Measurements from ENCODE around the gene APOD. TPM values are rescaled to one million over a fixed set of nuclear protein-coding genes. Genes with fewer than 3 reads are reported as not detected.

The APOD gene
- total and polyA plus RNA-seq, 4 donors, result 6.4 to 596 (median 159) TPM

DNA sequence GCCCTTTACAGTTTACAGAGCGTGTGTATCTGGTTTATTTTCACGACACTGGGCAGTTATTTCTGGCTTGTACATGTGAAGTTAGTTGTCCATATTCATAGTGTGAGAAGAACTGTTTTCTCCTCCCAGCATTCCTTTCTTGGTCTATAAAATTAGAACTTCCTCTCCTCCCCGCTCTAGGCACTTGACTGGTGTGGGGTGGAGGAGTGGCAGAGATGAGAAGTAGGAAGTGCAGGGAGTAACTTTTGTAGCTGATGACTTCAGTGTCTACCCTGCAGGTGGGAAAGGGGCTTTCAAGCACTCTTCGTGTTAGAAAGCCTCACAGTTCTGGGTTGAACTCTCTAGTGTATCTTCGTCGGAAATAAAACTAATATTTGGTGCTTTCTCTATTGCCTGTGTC, 13.4 kb downstream of the APOD start:
- WGBS, 2 donors, result 79 to 81% methylated on average over 6 of the region's 6 CpGs
- no peaks in the 10 kb centered on the region for H3K4me1 ChIP-seq (ENCODE audit: control insufficient read depth in 1 of 2, insufficient read depth in 2 of 2, low read length in 2 of 2)
- H3K27me3 ChIP-seq (ENCODE audit: control insufficient read depth in 1 of 2, insufficient read depth in 2 of 2, low read length in 1 of 2), result peaks cover 0 to 2% of the 10 kb centered on the region in 2 donors
- H3K36me3 ChIP-seq (ENCODE audit: control insufficient read depth in 1 of 2, insufficient read depth in 2 of 2, low read length in 1 of 2), result no peaks in the 10 kb centered on the region
- H3K9me3 ChIP-seq (ENCODE audit: control insufficient read depth, low read length), result no peaks in the 10 kb centered on the region
- ATAC-seq (ENCODE audit: low FRiP score) (no peak), DNase-seq (no peak)
- no peak overlapping the region for H3K4me3 ChIP-seq (ENCODE audit: low read length in 2 of 2)
- intact Hi-C loops (cut with DNase I), result no loop called here
- H3K27ac ChIP-seq (ENCODE audit: low read depth in 1 of 2, low read length in 2 of 2), result no peak overlapping the region

DNA sequence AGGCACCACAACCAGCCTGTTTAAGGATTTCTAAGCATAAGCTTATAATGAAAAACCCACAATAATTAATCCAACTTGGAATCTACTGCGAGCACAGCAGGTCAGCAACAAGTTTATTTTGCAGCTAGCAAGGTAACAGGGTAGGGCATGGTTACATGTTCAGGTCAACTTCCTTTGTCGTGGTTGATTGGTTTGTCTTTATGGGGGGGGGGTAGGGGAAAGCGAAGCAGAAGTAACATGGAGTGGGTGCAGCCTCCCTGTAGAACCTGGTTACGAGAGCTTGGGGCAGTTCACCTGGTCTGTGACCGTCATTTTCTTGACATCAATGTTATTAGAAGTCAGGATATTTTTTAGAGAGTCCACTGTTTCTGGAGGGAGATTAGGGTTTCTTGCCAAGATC, 15.1 kb downstream of the APOD start:
- no peaks in the 10 kb centered on the region for H3K9me3 ChIP-seq (ENCODE audit: control insufficient read depth, low read length)
- 85 to 89% methylated on average over 5 of the region's 5 CpGs for WGBS, 2 donors
- no peaks in the 10 kb centered on the region for H3K4me1 ChIP-seq (ENCODE audit: control insufficient read depth in 1 of 2, insufficient read depth in 2 of 2, low read length in 2 of 2)
- H3K27me3 ChIP-seq (ENCODE audit: control insufficient read depth in 1 of 2, insufficient read depth in 2 of 2, low read length in 1 of 2), result peaks cover 0 to 2% of the 10 kb centered on the region in 2 donors
- no peak for ATAC-seq (ENCODE audit: low FRiP score)
- H3K27ac ChIP-seq (ENCODE audit: low read depth in 1 of 2, low read length in 2 of 2), result no peak overlapping the region
- DNase-seq, result no peak
- intact Hi-C loops (cut with DNase I), result no loop called here
- no peaks in the 10 kb centered on the region for H3K36me3 ChIP-seq (ENCODE audit: control insufficient read depth in 1 of 2, insufficient read depth in 2 of 2, low read length in 1 of 2)
- no peak overlapping the region for H3K4me3 ChIP-seq (ENCODE audit: low read length in 2 of 2)

DNA sequence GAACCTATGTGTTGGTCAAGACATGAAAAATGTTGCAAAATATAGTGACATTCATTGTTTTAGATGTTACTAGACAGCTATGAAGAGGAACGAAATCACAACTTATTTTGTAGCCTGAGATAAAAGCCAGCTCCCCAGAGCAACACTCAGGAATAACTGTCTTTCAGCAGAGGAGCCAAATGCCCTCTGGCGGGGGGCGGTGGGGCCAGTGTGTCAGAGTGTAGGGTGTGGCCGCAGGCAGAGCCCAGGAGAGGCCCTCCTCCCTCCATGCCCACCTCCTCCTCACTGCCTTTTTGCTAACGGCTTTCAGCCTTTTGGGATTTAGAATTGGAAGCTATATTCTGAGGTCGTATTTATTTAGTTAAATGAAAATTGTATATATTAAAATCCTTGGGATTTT, 16.9 kb downstream of the APOD start:
- Histone ChIP-seq H3K27ac (ENCODE audit: low read depth in 1 of 2, low read length in 2 of 2) (no peak overlapping the region), H3K4me1 (ENCODE audit: control insufficient read depth in 1 of 2, insufficient read depth in 2 of 2, low read length in 2 of 2) (no peaks in the 10 kb centered on the region), H3K36me3 (ENCODE audit: control insufficient read depth in 1 of 2, insufficient read depth in 2 of 2, low read length in 1 of 2) (no peaks in the 10 kb centered on the region), H3K9me3 (ENCODE audit: control insufficient read depth, low read length) (no peaks in the 10 kb centered on the region), H3K27me3 (ENCODE audit: control insufficient read depth in 1 of 2, insufficient read depth in 2 of 2, low read length in 1 of 2) (peaks cover 0 to 2% of the 10 kb centered on the region in 2 donors), H3K4me3 (ENCODE audit: low read length in 2 of 2) (no peak overlapping the region)
- DNase-seq, result no peak
- intact Hi-C loops (cut with DNase I), result no loop called here
- ATAC-seq (ENCODE audit: low FRiP score), result no peak
- WGBS, 2 donors, result 80 to 84% methylated on average over 6 of the region's 6 CpGs

DNA sequence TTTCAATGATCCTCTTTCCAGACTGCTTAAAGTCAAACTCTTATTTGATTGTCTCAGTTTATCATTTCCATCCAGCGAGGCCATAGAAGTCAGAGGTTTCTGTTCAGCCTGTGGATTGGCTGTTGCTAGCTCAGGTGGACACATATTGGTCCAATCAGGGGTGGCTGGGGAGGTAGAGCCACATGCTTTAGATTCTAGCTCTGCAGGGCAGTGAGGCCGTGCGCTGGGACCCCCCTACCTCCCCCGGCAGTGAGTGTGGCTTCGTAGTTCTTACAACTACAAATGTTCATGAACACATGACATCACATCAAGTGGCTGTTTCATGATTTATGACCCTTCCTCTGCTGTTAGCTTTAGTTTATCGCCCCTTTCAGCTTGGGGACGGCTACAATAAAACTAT, 18.0 kb downstream of the APOD start:
- no peak for DNase-seq
- Histone ChIP-seq H3K27me3 (ENCODE audit: control insufficient read depth in 1 of 2, insufficient read depth in 2 of 2, low read length in 1 of 2) (peaks cover 0 to 2% of the 10 kb centered on the region in 2 donors), H3K4me3 (ENCODE audit: low read length in 2 of 2) (no peak overlapping the region), H3K27ac (ENCODE audit: low read depth in 1 of 2, low read length in 2 of 2) (no peak overlapping the region), H3K9me3 (ENCODE audit: control insufficient read depth, low read length) (no peaks in the 10 kb centered on the region), H3K36me3 (ENCODE audit: control insufficient read depth in 1 of 2, insufficient read depth in 2 of 2, low read length in 1 of 2) (no peaks in the 10 kb centered on the region), H3K4me1 (ENCODE audit: control insufficient read depth in 1 of 2, insufficient read depth in 2 of 2, low read length in 2 of 2) (no peaks in the 10 kb centered on the region)
- 17% methylated on average over 7 of the region's 7 CpGs for WGBS, 2 donors
- ATAC-seq (ENCODE audit: low FRiP score), result no peak
- intact Hi-C loops (cut with DNase I), result no loop called here

DNA sequence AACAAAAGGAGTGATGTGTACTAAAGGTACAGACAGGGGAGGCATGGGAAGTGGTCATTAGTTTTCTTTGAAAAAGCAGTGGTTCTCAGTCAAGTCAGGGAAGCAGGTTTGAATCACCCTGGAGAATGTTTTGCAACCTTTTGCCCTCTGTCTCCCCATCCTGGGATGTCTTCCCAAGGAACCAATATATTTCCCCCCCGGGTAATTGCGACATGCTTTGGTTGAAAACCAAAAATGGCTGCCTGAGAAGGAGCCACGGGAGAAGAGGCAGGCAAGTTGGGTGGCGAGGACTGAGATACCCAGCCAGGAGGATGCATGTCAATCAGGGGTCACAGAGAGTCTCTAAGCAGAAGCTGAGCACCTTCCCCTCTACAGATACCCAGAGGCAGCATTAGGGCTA, 20.4 kb downstream of the APOD start:
- Histone ChIP-seq H3K36me3 (ENCODE audit: control insufficient read depth in 1 of 2, insufficient read depth in 2 of 2, low read length in 1 of 2) (no peaks in the 10 kb centered on the region), H3K9me3 (ENCODE audit: control insufficient read depth, low read length) (no peaks in the 10 kb centered on the region), H3K27me3 (ENCODE audit: control insufficient read depth in 1 of 2, insufficient read depth in 2 of 2, low read length in 1 of 2) (peaks cover 0 to 2% of the 10 kb centered on the region in 2 donors), H3K4me1 (ENCODE audit: control insufficient read depth in 1 of 2, insufficient read depth in 2 of 2, low read length in 2 of 2) (no peaks in the 10 kb centered on the region), H3K27ac (ENCODE audit: low read depth in 1 of 2, low read length in 2 of 2) (no peak overlapping the region), H3K4me3 (ENCODE audit: low read length in 2 of 2) (no peak overlapping the region)
- 87 to 91% methylated on average over 4 of the region's 4 CpGs for WGBS, 2 donors
- no peak for DNase-seq
- intact Hi-C loops (cut with DNase I), result no loop called here
- no peak for ATAC-seq (ENCODE audit: low FRiP score)

DNA sequence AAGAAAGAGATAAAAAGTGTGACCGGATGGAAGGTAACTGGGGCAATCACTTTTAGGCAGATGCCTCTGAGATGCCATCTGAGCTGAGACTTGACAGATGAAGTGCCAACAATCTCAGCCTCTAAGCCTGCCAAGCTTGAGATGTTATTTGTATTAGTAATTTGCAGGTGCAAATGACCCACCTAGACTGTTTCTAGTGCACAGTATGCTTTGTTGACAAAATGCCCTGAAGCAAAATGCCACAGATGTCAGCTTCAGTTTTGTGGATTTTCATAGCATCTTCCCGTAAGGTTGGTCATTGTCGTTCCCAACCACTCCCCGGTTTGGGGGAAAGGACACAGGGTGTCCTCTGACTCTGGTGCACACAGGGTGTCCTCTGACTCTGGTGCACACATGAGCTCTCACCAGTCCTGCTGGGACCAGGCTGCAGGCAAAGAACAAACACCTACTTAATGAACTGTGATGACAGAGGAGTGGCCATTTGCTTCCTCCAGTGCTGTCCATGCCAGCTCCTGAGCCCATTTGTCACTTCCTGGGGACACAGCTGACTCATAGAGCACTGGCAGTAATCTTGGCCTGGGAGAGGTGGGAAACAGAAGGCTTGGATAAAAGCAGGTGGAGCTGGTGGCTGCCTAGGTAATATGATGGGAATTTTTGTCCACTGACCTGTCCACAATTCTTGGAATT, 23.9 kb downstream of the APOD start:
- DNase-seq (no peak), ATAC-seq (ENCODE audit: low FRiP score) (no peak)
- H3K36me3 ChIP-seq (ENCODE audit: control insufficient read depth in 1 of 2, insufficient read depth in 2 of 2, low read length in 1 of 2), result no peaks in the 10 kb centered on the region
- intact Hi-C loops (cut with DNase I), result no loop called here
- H3K4me3 ChIP-seq (ENCODE audit: low read length in 2 of 2), result no peak overlapping the region
- H3K27me3 ChIP-seq (ENCODE audit: control insufficient read depth in 1 of 2, insufficient read depth in 2 of 2, low read length in 1 of 2), result no peaks in the 10 kb centered on the region
- H3K27ac ChIP-seq (ENCODE audit: low read depth in 1 of 2, low read length in 2 of 2), result no peak overlapping the region
- 90 to 92% methylated on average over 4 of the region's 4 CpGs for WGBS, 2 donors
- no peaks in the 10 kb centered on the region for H3K9me3 ChIP-seq (ENCODE audit: control insufficient read depth, low read length)
- no peaks in the 10 kb centered on the region for H3K4me1 ChIP-seq (ENCODE audit: control insufficient read depth in 1 of 2, insufficient read depth in 2 of 2, low read length in 2 of 2)

DNA sequence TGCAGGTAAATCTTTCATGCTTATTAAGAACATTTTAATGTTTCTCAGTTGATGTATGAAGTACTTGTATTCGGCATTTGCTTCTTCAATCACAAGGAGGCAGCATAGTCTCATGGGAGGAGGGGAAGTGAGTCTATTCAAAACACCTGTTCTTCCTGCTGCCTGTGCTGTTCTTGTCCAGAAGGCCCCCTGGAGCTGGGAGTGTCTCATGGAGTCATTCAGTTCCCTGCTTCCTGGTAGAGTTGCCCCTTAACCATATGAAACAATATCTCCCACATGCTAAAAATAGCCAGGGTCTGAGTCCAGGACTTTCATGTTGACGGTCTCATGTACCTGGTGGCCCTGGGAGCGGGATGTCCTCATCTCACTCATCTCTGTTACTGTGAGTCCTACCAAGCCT, 25.1 kb downstream of the APOD start:
- H3K36me3 ChIP-seq (ENCODE audit: control insufficient read depth in 1 of 2, insufficient read depth in 2 of 2, low read length in 1 of 2), result no peaks in the 10 kb centered on the region
- 62 to 66% methylated on average over 3 of the region's 3 CpGs for WGBS, 2 donors
- no peaks in the 10 kb centered on the region for H3K4me1 ChIP-seq (ENCODE audit: control insufficient read depth in 1 of 2, insufficient read depth in 2 of 2, low read length in 2 of 2)
- ATAC-seq (ENCODE audit: low FRiP score), result peak; percentile 19
- no peaks in the 10 kb centered on the region for H3K27me3 ChIP-seq (ENCODE audit: control insufficient read depth in 1 of 2, insufficient read depth in 2 of 2, low read length in 1 of 2)
- no peaks in the 10 kb centered on the region for H3K9me3 ChIP-seq (ENCODE audit: control insufficient read depth, low read length)
- DNase-seq, result no peak
- H3K27ac ChIP-seq (ENCODE audit: low read depth in 1 of 2, low read length in 2 of 2), result no peak overlapping the region
- intact Hi-C loops (cut with DNase I), result no loop called here
- H3K4me3 ChIP-seq (ENCODE audit: low read length in 2 of 2), result no peak overlapping the region

DNA sequence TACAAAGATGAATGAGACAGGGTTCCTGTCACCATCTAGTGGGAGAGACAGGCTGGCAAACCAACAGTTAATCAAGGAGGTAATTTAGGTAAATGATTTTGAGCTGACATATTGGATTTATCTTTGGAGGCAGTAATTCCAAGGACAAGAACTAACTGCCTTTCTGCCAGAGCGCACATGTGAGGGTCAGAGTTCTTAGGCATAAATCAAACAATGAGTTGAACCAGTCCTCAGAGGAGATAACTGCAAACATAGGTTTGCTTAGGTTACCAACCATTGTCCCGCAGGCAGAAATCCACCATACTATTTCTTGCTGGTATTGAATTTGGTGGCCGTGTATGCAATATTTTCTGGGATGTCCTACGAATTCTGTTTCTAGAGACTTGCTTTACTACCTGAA, 26.4 kb downstream of the APOD start:
- DNase-seq (no peak), ATAC-seq (ENCODE audit: low FRiP score) (no peak)
- WGBS, 2 donors, result 81% methylated on average over 4 of the region's 4 CpGs
- Histone ChIP-seq H3K27ac (ENCODE audit: low read depth in 1 of 2, low read length in 2 of 2) (no peak overlapping the region), H3K4me1 (ENCODE audit: control insufficient read depth in 1 of 2, insufficient read depth in 2 of 2, low read length in 2 of 2) (no peaks in the 10 kb centered on the region), H3K9me3 (ENCODE audit: control insufficient read depth, low read length) (no peaks in the 10 kb centered on the region), H3K36me3 (ENCODE audit: control insufficient read depth in 1 of 2, insufficient read depth in 2 of 2, low read length in 1 of 2) (no peaks in the 10 kb centered on the region), H3K27me3 (ENCODE audit: control insufficient read depth in 1 of 2, insufficient read depth in 2 of 2, low read length in 1 of 2) (no peaks in the 10 kb centered on the region), H3K4me3 (ENCODE audit: low read length in 2 of 2) (no peak overlapping the region)
- intact Hi-C loops (cut with DNase I), result no loop called here

DNA sequence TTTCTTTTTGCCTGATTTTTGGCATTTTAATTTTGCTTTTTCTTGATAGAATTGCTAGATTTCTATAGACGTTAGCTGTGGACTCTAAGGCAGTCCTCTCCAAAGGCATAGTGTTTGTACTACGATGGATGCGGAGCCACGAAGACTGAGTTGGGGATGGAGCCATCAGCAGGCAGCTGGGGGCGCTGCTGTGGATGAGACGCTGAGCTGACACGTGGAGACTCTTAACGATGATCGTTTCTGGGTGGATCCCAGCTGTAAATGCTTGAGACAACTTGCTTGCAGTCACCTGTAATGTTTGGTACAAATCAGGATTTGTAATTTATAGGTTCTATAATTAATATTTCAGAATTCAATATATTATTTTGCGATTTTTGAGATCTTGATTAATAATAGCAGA, 27.4 kb downstream of the APOD start:
- no peaks in the 10 kb centered on the region for H3K4me1 ChIP-seq (ENCODE audit: control insufficient read depth in 1 of 2, insufficient read depth in 2 of 2, low read length in 2 of 2)
- no peak overlapping the region for H3K27ac ChIP-seq (ENCODE audit: low read depth in 1 of 2, low read length in 2 of 2)
- no peak overlapping the region for H3K4me3 ChIP-seq (ENCODE audit: low read length in 2 of 2)
- WGBS, 2 donors, result 39 to 45% methylated on average over 10 of the region's 10 CpGs
- no peaks in the 10 kb centered on the region for H3K27me3 ChIP-seq (ENCODE audit: control insufficient read depth in 1 of 2, insufficient read depth in 2 of 2, low read length in 1 of 2)
- DNase-seq (no peak), ATAC-seq (ENCODE audit: low FRiP score) (no peak)
- H3K36me3 ChIP-seq (ENCODE audit: control insufficient read depth in 1 of 2, insufficient read depth in 2 of 2, low read length in 1 of 2), result no peaks in the 10 kb centered on the region
- intact Hi-C loops (cut with DNase I), result no loop called here
- H3K9me3 ChIP-seq (ENCODE audit: control insufficient read depth, low read length), result no peaks in the 10 kb centered on the region
